Adipocyte (in vitro differentiated cells): ENCODE results near the gene KLHL29.
A peak's percentile ranks its signal among the peaks of the same experiment; 100 is the strongest.

Experiments used
- DNase-seq: peaks from one replicate; pipeline ENCODE4 v3.0.0-alpha.2; 2015; ENCODE audit warnings: low read depth
- H3K27me3 ChIP-seq: replicated peaks from 2 replicates; pipeline ENCODE4 v1.7.0; 2013; ENCODE audit warnings: mild to moderate bottlenecking, low read length, moderate library complexity; ENCODE audit not compliant: control insufficient read depth, insufficient read depth
- H3K36me3 ChIP-seq: 2 replicates; pipeline ENCODE4 v1.7.0; 2013; ENCODE audit warnings: low read length, mild to moderate bottlenecking, moderate library complexity; ENCODE audit not compliant: control insufficient read depth, insufficient read depth, severe bottlenecking
- H3K4me1 ChIP-seq: 2 replicates; pipeline ENCODE4 v1.7.0; 2013; ENCODE audit warnings: mild to moderate bottlenecking, low read length, moderate library complexity; ENCODE audit not compliant: control insufficient read depth, insufficient read depth
- H3K4me3 ChIP-seq: 2 replicates; pipeline ENCODE4 v1.7.0; 2013; ENCODE audit warnings: mild to moderate bottlenecking, low read length, moderate library complexity
- H3K9ac ChIP-seq: 2 replicates; pipeline ENCODE4 v1.7.0; 2013; ENCODE audit warnings: mild to moderate bottlenecking, low read length, moderate library complexity
- H3K9me3 ChIP-seq: 2 replicates; pipeline ENCODE4 v1.7.0; 2013; ENCODE audit warnings: mild to moderate bottlenecking, low read length, moderate library complexity; ENCODE audit not compliant: control insufficient read depth

Gene KLHL29

GRCh38 chr2:23480957-23481797 is 96.2 kb downstream of the KLHL29 start:
- Histone ChIP-seq H3K4me1 (peaks cover 13% of the 10 kb centered on the region), H3K36me3 (peaks cover 8% of the 10 kb centered on the region), H3K9me3 (no peaks in the 10 kb centered on the region), H3K27me3 (no peaks in the 10 kb centered on the region), H3K9ac (no peak overlapping the region), H3K4me3 (no peak overlapping the region)
- DNase-seq, result peak; percentile 73

DNA sequence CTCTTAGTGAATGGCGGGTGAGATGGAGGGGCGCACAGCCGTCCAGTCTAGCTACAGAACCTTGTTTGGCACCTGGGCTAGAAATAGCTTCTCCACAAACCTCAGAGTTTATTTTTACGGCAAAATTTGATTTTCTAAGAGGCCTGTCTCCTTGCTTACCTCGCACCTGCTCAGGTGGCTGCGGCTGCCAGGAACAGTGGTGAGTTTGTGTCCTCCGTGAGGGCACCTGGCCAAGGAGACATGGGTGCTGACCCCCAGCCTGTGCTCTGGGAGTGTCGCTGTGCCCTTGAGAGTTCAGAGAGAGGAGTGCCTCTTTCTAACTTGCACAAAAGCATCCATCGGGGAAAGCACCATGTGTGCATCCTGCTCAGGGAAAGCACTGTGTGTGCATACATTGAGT is 97.2 kb downstream of the KLHL29 start:
- DNase-seq, result no peak
- Histone ChIP-seq H3K9me3 (no peaks in the 10 kb centered on the region), H3K9ac (no peak overlapping the region), H3K36me3 (peaks cover 8% of the 10 kb centered on the region), H3K4me1 (peaks cover 13% of the 10 kb centered on the region), H3K27me3 (no peaks in the 10 kb centered on the region), H3K4me3 (no peak overlapping the region)

DNA sequence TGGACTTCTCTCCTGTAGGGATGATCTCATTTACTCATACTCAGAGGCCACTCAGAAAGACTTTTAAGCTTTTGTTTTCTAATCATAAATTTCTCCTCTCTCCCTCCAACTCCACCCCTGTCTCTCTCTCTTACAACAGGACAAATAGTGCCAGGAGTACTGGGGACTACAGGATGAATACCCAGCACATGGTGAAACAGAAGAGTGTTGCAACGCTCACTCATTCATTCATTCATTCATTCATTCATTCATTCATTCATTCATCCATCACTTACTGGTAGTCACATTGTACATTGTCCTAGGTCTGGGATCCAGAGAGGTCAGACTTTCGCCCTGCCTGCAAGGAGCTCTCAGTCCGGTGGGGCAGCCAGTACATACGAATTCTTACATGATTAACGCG is 97.6 kb downstream of the KLHL29 start:
- no peaks in the 10 kb centered on the region for H3K9me3 ChIP-seq
- peaks cover 8% of the 10 kb centered on the region for H3K36me3 ChIP-seq
- no peaks in the 10 kb centered on the region for H3K27me3 ChIP-seq
- H3K4me1 ChIP-seq, result peaks cover 13% of the 10 kb centered on the region
- no peak overlapping the region for H3K4me3 ChIP-seq
- H3K9ac ChIP-seq, result no peak overlapping the region
- no peak for DNase-seq

DNA sequence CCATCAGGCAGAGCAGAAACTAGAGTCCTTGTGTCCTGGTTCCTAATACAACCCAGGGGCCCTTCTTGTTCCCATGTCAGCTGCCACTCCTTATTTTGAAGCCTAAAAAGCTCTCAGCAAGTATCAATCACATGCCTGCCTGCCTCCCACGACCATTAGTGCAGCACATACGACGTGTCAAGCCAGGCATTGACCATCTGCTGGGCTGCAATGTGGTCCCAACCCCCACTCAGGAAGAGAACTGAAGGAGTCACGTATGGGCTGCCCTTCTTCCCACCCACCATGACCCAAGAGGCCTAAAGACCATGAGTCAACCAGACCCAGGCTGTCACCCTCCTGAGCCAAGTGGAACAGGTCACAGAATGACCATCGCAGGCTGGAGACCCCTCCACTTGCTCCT is 98.8 kb downstream of the KLHL29 start:
- Histone ChIP-seq H3K4me3 (no peak overlapping the region), H3K36me3 (peaks cover 8% of the 10 kb centered on the region), H3K9ac (no peak overlapping the region), H3K4me1 (peaks cover 13% of the 10 kb centered on the region), H3K27me3 (no peaks in the 10 kb centered on the region), H3K9me3 (no peaks in the 10 kb centered on the region)
- no peak for DNase-seq

DNA sequence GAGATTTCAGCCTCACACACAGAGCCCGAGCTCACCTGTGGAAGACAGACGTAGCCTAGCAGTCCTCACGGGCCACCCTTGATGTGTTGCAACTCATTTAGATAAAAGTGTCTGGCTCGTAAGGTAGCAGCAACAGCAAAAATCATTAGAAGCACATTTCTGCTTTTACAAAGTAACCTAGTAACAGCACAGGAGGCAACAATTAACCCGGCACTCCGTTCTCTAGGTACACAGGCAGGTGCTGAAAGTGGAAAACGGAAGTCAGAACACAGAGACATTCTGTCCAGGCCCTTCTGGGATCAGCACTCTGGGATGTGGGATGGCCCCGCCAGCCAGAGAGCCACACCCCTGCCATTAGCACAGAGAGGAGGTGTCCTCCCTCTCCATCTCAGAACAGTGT is 99.3 kb downstream of the KLHL29 start:
- DNase-seq, result no peak
- Histone ChIP-seq H3K4me1 (peaks cover 13% of the 10 kb centered on the region), H3K4me3 (no peak overlapping the region), H3K9ac (no peak overlapping the region), H3K9me3 (no peaks in the 10 kb centered on the region), H3K27me3 (no peaks in the 10 kb centered on the region), H3K36me3 (peaks cover 8% of the 10 kb centered on the region)

- peaks cover 13% of the 10 kb centered on the region for H3K4me1 ChIP-seq
- no peak overlapping the region for H3K9ac ChIP-seq
- H3K36me3 ChIP-seq, result peaks cover 6% of the 10 kb centered on the region
- DNase-seq, result no peak
- no peaks in the 10 kb centered on the region for H3K9me3 ChIP-seq
- no peaks in the 10 kb centered on the region for H3K27me3 ChIP-seq
- H3K4me3 ChIP-seq, result no peak overlapping the region
Measured at GRCh38 chr2:23484767-23485166, 99.8 kb downstream of the KLHL29 start.

- no peak for DNase-seq
- no peaks in the 10 kb centered on the region for H3K27me3 ChIP-seq
- no peak overlapping the region for H3K4me3 ChIP-seq
- H3K36me3 ChIP-seq, result peaks cover 5% of the 10 kb centered on the region
- H3K9ac ChIP-seq, result no peak overlapping the region
- no peaks in the 10 kb centered on the region for H3K9me3 ChIP-seq
- peaks cover 13% of the 10 kb centered on the region for H3K4me1 ChIP-seq
Measured at GRCh38 chr2:23485261-23485660, 100.3 kb downstream of the KLHL29 start.

DNA sequence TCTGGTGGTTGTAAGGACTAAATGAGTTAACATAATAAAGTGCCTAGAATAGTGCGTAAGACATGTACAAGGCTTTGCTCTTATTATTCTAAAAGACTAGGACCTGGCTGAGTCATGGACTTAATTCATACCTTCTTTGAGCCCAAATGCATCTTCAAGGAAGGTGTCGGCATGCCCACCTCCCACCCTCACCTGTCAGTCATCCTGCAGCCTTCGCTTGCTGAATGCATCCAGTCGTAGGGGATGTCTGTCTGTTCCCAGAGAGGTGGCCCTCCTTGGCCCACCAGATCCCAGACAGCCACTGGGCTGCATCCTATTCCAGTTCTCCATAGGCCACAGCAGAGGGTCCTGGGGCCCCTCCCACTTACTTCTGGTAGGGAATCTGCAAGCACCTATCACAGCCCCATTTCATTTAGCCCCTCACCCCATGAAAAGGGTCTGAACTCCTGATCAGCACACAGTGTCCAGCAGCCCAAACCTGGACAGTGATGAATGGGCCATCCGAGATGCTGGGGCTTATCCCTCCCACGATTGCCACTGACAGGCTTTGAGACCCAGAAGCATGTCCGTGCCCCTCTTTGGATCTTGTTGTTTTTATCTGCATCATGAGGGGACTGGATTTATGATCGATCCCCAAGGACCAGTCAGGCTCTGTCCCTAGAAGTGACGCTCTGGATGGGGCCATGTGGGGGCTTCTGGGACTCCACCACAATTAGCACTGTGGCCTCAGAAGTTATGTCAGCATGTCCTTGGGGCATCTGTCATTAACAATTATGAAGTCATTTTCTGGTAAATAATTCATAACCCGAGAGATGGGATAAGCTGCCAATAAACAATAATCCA is 101.1 kb downstream of the KLHL29 start:
- no peak overlapping the region for H3K9ac ChIP-seq
- H3K36me3 ChIP-seq, result peaks cover 5% of the 10 kb centered on the region
- no peaks in the 10 kb centered on the region for H3K9me3 ChIP-seq
- peaks cover 6% of the 10 kb centered on the region for H3K4me1 ChIP-seq
- H3K27me3 ChIP-seq, result no peaks in the 10 kb centered on the region
- H3K4me3 ChIP-seq, result no peak overlapping the region
- DNase-seq, result no peak

GRCh38 chr2:23486684-23487075 is 101.7 kb downstream of the KLHL29 start:
- H3K4me3 ChIP-seq, result no peak overlapping the region
- no peaks in the 10 kb centered on the region for H3K4me1 ChIP-seq
- no peaks in the 10 kb centered on the region for H3K27me3 ChIP-seq
- no peaks in the 10 kb centered on the region for H3K9me3 ChIP-seq
- no peak overlapping the region for H3K9ac ChIP-seq
- DNase-seq, result peak; percentile 40
- H3K36me3 ChIP-seq, result peaks cover 5% of the 10 kb centered on the region

DNA sequence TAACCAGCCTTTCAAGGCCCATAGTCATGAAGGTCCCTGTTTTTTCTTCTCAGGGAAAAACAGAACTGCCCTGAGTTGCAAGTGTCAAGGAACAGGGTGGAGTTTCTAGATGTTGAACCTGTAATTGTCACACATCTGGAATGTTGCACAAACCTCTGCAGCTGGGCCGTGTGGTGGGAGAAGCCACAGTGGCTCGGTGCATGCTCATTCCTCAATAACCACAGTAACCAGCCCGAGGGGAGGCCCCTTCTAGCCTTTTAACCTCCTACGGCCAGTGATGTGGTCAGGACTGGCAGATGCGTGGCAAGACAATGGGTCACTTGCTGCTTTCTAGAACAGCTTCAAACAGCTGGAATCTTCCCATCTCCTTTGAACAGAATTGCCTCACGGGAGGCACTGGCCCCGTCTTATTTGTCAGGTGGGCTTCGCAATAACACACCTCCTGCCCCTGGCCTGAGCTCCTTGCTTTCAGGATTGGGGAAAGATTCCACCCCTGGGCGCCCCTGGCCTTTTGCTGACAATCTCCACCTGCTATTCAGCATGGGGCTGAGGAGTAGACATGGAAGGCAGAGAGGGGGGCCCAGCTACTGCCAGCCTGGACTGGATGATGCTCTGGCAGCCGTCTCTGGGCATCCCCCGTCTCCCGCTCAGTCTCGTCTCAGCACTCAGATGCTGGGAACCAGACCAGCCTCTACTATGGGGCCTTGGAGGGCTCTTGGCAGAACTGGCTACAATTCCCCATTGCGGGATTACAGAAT is 102.9 kb downstream of the KLHL29 start:
- peak; percentile 77 for DNase-seq
- H3K9me3 ChIP-seq, result no peaks in the 10 kb centered on the region

GRCh38 chr2:23488584-23488983 is 103.6 kb downstream of the KLHL29 start:
- Histone ChIP-seq H3K4me1 (no peaks in the 10 kb centered on the region), H3K9ac (no peak overlapping the region), H3K4me3 (no peak overlapping the region), H3K27me3 (no peaks in the 10 kb centered on the region), H3K36me3 (peaks cover 11% of the 10 kb centered on the region), H3K9me3 (no peaks in the 10 kb centered on the region)
- no peak for DNase-seq

More for the DNA sequence above, 102.9 kb downstream of the KLHL29 start:
- no peak overlapping the region for H3K9ac ChIP-seq
- H3K4me1 ChIP-seq, result no peaks in the 10 kb centered on the region
- H3K36me3 ChIP-seq, result peaks cover 9% of the 10 kb centered on the region
- no peak overlapping the region for H3K4me3 ChIP-seq
- H3K27me3 ChIP-seq, result no peaks in the 10 kb centered on the region
